SK-N-SH treated with all-trans-retinoic acid at 6 μM for 48 hours (cell line): ENCODE measurements around the gene RBM18.

Experiments used
- ATAC-seq: fragments of 200-7000 bp; cut with Tn5 transposase; 3 replicates; pipeline ENCODE4 v1.9.1; 2020; ENCODE audit warnings: mild to moderate bottlenecking, moderate library complexity
- ARNTL ChIP-seq: fragments of 450-650 bp; formaldehyde crosslinking; IDR thresholded peaks from 2 replicates; pipeline ENCODE4 v1.5.0; 2020; ENCODE audit warnings: low read depth, mild to moderate bottlenecking, moderate library complexity, borderline replicate concordance
- BACH2 ChIP-seq: fragments of 250-450 bp; sonication (Bioruptor Pico); IDR thresholded peaks from 2 replicates; pipeline ENCODE4 v1.9.0; 2021; ENCODE audit warnings: mild to moderate bottlenecking, borderline replicate concordance
- CSDC2 ChIP-seq: fragments of 250-450 bp; sonication (Bioruptor Pico); IDR thresholded peaks from 2 replicates; pipeline ENCODE4 v1.5.0; 2020; ENCODE audit warnings: mild to moderate bottlenecking, moderate library complexity
- ESRRG ChIP-seq: fragments of 250-450 bp; sonication (Bioruptor Pico); IDR thresholded peaks from 2 replicates; pipeline ENCODE4 v1.6.1; 2021; ENCODE audit warnings: mild to moderate bottlenecking
- GLIS3 ChIP-seq: fragments of 250-450 bp; sonication (Bioruptor Pico); IDR thresholded peaks from 2 replicates; pipeline ENCODE4 v1.5.0; 2020; ENCODE audit warnings: mild to moderate bottlenecking, moderate library complexity
- ISL1 ChIP-seq: fragments of 250-450 bp; sonication (Bioruptor Pico); IDR thresholded peaks from 2 replicates; pipeline ENCODE4 v2.1.2; 2022; ENCODE audit warnings: mild to moderate bottlenecking, moderate library complexity
- OSR1 ChIP-seq: fragments of 250-450 bp; sonication (Bioruptor Pico); IDR thresholded peaks from 2 replicates; pipeline ENCODE4 v1.8.0; 2022; ENCODE audit warnings: moderate library complexity, mild to moderate bottlenecking, inconsistent platforms
- PPARA ChIP-seq: fragments of 250-450 bp; sonication (Bioruptor Pico); IDR thresholded peaks from 2 replicates; pipeline ENCODE4 v1.5.0; 2020; ENCODE audit warnings: mild to moderate bottlenecking, borderline replicate concordance
- RARB ChIP-seq: fragments of 250-450 bp; sonication (Bioruptor Pico); IDR thresholded peaks from 2 replicates; pipeline ENCODE4 v1.8.0; 2021; ENCODE audit warnings: mild to moderate bottlenecking, moderate library complexity
- SNAI2 ChIP-seq: fragments of 250-450 bp; sonication (Bioruptor Pico); IDR thresholded peaks from 2 replicates; pipeline ENCODE4 v1.5.0; 2020; ENCODE audit warnings: mild to moderate bottlenecking, moderate library complexity
- TCF4 ChIP-seq: fragments of 250-450 bp; sonication (Bioruptor Pico); IDR thresholded peaks from 2 replicates; pipeline ENCODE4 v1.8.0; 2021; ENCODE audit warnings: mild to moderate bottlenecking, moderate library complexity, borderline replicate concordance
- TOX ChIP-seq: fragments of 250-450 bp; sonication (Bioruptor Pico); IDR thresholded peaks from 2 replicates; pipeline ENCODE4 v1.8.0; 2021; ENCODE audit warnings: mild to moderate bottlenecking, moderate library complexity, borderline replicate concordance
- ZC3H10 ChIP-seq: fragments of 250-450 bp; sonication (Bioruptor Pico); IDR thresholded peaks from 2 replicates; pipeline ENCODE4 v1.5.1; 2021; ENCODE audit warnings: mild to moderate bottlenecking, moderate library complexity
- ZFP3 ChIP-seq: fragments of 250-450 bp; sonication (Bioruptor Pico); IDR thresholded peaks from 2 replicates; pipeline ENCODE4 v1.5.0; 2020; ENCODE audit warnings: mild to moderate bottlenecking, moderate library complexity
- ZNF565 ChIP-seq: fragments of 450-650 bp; formaldehyde crosslinking; conservative IDR thresholded peaks from 2 replicates; pipeline ENCODE4 v1.5.0; 2020; ENCODE audit warnings: low read depth, mild to moderate bottlenecking, moderate library complexity
- ZNF70 ChIP-seq: fragments of 450-650 bp; formaldehyde crosslinking; IDR thresholded peaks from 2 replicates; pipeline ENCODE4 v1.5.0; 2020; ENCODE audit warnings: mild to moderate bottlenecking, moderate library complexity
- ZNF8 ChIP-seq: fragments of 450-650 bp; formaldehyde crosslinking; IDR thresholded peaks from 2 replicates; pipeline ENCODE4 v1.5.0; 2020; ENCODE audit warnings: mild to moderate bottlenecking, moderate library complexity
- TF ChIP-seq, protein P1 (sequence below): fragments of 250-450 bp; sonication (Bioruptor Pico); IDR thresholded peaks from 2 replicates; pipeline ENCODE4 v1.8.0; 2021; ENCODE audit warnings: low read depth, mild to moderate bottlenecking, moderate library complexity, borderline replicate concordance
- TF ChIP-seq, protein P2 (sequence below): fragments of 250-450 bp; sonication (Bioruptor Pico); IDR thresholded peaks from 2 replicates; pipeline ENCODE4 v1.5.1; 2020; ENCODE audit warnings: low read depth, mild to moderate bottlenecking, moderate library complexity
- TF ChIP-seq, protein P3 (sequence below): fragments of 250-450 bp; sonication (Bioruptor Pico); IDR thresholded peaks from 2 replicates; pipeline ENCODE4 v1.5.1; 2021; ENCODE audit warnings: mild to moderate bottlenecking, moderate library complexity
- TF ChIP-seq, protein P4 (sequence below): fragments of 250-450 bp; sonication (Bioruptor Pico); IDR thresholded peaks from 2 replicates; pipeline ENCODE4 v1.8.0; 2020; ENCODE audit warnings: mild to moderate bottlenecking, moderate library complexity, borderline replicate concordance

RBM18 gene

DNA sequence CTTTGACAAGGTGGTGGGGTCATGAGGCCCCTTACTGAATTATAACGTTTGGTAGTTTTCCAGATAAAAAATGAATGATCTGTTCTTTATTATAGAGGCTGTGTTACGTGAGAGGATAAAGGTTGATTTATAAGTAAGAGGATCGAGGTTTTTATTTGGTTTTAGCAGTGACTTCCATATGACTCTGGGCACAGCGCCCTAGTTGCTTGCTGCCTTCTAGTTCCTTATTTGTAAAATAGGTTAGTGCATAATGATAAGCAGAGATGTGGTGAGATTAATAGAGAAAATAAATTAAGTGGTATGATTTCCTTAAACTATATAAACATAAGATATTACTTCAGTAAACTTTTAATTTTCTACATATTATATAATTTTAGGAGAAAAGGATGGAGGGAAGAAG lies 29.9 kb upstream of the RBM18 start:
- no peak for ATAC-seq
- TF ChIP-seq, protein P1, sequence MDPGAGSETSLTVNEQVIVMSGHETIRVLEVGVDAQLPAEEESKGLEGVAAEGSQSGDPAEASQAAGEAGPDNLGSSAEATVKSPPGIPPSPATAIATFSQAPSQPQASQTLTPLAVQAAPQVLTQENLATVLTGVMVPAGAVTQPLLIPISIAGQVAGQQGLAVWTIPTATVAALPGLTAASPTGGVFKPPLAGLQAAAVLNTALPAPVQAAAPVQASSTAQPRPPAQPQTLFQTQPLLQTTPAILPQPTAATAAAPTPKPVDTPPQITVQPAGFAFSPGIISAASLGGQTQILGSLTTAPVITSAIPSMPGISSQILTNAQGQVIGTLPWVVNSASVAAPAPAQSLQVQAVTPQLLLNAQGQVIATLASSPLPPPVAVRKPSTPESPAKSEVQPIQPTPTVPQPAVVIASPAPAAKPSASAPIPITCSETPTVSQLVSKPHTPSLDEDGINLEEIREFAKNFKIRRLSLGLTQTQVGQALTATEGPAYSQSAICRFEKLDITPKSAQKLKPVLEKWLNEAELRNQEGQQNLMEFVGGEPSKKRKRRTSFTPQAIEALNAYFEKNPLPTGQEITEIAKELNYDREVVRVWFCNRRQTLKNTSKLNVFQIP (CRISPR knock-in tag) = no peak
- TF ChIP-seq CSDC2 (CRISPR knock-in tag) (no peak), ISL1 (CRISPR knock-in tag) (no peak), ZC3H10 (CRISPR knock-in tag) (no peak), ARNTL (CRISPR knock-in tag) (no peak)
- TF ChIP-seq, protein P2, sequence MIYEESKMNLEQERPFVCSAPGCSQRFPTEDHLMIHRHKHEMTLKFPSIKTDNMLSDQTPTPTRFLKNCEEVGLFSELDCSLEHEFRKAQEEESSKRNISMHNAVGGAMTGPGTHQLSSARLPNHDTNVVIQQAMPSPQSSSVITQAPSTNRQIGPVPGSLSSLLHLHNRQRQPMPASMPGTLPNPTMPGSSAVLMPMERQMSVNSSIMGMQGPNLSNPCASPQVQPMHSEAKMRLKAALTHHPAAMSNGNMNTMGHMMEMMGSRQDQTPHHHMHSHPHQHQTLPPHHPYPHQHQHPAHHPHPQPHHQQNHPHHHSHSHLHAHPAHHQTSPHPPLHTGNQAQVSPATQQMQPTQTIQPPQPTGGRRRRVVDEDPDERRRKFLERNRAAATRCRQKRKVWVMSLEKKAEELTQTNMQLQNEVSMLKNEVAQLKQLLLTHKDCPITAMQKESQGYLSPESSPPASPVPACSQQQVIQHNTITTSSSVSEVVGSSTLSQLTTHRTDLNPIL = no peak

DNA sequence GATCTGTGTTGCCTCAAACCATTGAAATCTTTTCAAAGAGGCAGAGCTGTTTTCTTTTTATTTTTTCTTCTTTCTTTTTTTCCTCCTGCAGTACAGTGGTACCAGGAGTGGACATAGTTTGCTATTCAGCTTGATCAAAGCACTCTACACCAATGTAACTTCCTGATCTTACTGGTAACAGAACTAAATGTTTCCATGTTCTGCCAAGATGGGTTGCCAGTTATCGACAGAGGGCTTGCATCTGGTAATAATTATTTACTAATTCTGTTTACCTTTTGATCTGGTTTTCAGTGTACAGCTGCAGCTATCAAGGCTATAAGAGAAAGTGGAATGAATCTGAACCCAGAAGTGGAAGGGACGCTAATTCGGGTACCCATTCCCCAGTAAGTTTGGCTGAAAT lies 26.8 kb upstream of the RBM18 start:
- no peak for ATAC-seq
- no peak for TF ChIP-seq ZFP3 (CRISPR knock-in tag)
- no peak for TF ChIP-seq OSR1 (CRISPR knock-in tag)
- no peak for TF ChIP-seq BACH2 (CRISPR knock-in tag)
- no peak for TF ChIP-seq ZC3H10 (CRISPR knock-in tag)
- TF ChIP-seq ESRRG (CRISPR knock-in tag) = no peak
- no peak for TF ChIP-seq ZNF565
- no peak for TF ChIP-seq ZNF8 (CRISPR knock-in tag)
- TF ChIP-seq, protein P1 (CRISPR knock-in tag) = no peak
- TF ChIP-seq, protein P3, sequence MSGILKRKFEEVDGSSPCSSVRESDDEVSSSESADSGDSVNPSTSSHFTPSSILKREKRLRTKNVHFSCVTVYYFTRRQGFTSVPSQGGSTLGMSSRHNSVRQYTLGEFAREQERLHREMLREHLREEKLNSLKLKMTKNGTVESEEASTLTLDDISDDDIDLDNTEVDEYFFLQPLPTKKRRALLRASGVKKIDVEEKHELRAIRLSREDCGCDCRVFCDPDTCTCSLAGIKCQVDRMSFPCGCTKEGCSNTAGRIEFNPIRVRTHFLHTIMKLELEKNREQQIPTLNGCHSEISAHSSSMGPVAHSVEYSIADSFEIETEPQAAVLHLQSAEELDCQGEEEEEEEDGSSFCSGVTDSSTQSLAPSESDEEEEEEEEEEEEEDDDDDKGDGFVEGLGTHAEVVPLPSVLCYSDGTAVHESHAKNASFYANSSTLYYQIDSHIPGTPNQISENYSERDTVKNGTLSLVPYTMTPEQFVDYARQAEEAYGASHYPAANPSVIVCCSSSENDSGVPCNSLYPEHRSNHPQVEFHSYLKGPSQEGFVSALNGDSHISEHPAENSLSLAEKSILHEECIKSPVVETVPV (CRISPR knock-in tag) = no peak
- TF ChIP-seq ARNTL (CRISPR knock-in tag) = no peak
- TF ChIP-seq ISL1 (CRISPR knock-in tag) = no peak
- TF ChIP-seq ZNF70 (CRISPR knock-in tag) = no peak
- TF ChIP-seq SNAI2 (CRISPR knock-in tag) = no peak
- no peak for TF ChIP-seq RARB
- TF ChIP-seq GLIS3 (CRISPR knock-in tag) = no peak
- TF ChIP-seq TOX = no peak
- TF ChIP-seq, protein P4, sequence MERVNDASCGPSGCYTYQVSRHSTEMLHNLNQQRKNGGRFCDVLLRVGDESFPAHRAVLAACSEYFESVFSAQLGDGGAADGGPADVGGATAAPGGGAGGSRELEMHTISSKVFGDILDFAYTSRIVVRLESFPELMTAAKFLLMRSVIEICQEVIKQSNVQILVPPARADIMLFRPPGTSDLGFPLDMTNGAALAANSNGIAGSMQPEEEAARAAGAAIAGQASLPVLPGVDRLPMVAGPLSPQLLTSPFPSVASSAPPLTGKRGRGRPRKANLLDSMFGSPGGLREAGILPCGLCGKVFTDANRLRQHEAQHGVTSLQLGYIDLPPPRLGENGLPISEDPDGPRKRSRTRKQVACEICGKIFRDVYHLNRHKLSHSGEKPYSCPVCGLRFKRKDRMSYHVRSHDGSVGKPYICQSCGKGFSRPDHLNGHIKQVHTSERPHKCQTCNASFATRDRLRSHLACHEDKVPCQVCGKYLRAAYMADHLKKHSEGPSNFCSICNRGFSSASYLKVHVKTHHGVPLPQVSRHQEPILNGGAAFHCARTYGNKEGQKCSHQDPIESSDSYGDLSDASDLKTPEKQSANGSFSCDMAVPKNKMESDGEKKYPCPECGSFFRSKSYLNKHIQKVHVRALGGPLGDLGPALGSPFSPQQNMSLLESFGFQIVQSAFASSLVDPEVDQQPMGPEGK (CRISPR knock-in tag) = no peak
- TF ChIP-seq CSDC2 (CRISPR knock-in tag) = no peak
- TF ChIP-seq TCF4 = no peak
- TF ChIP-seq, protein P2 = no peak

DNA sequence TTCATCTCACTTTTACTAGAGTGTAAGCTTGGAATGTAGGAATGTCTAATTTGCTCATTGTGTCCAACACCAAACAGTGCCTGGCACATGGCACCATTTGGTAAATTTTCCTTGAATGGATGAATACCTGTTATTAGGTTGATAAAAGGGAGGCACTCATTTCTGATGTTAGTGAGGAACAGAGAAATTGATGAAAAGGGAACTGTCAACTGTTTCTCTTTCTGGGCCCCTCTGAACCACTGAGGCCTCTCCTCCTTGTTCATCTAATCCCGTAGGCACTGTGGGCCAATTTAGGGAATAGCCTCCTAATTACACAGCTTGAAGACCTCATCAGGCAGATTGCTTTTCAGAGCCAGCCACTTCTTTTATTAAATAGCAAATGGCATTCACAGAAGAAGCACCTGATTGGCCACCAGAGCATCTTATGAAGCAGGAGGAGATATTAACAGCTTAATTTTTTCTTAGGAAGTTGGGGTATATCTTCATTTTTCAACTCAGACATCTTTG lies 22.6 kb upstream of the RBM18 start:
- no peak for ATAC-seq

More for the DNA sequence above, 22.6 kb upstream of the RBM18 start:
- TF ChIP-seq OSR1 (CRISPR knock-in tag) (no peak), TCF4 (no peak), PPARA (CRISPR knock-in tag) (no peak), ZFP3 (CRISPR knock-in tag) (no peak), ZNF70 (CRISPR knock-in tag) (no peak)
